Measurements from ENCODE around the gene PCBP2.

PCBP2 gene

DNA sequence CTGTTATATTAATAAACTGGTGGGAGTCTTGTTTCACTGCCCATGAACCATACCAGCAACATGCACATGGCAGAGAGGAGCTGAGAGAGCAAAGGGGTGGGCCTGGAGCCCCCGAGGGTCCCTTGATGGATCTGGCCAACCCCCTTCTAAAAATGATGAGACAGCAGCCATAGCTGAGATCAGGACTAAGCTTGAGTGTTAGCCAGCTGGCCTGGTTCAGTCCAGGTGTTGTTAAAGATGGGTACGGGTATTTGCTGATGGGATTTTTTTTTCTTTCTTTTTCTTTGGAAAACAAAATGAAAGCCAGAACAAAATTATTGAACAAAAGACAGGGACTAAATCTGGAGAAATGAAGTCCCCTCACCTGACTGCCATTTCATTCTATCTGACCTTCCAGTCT lies 16.0 kb downstream of the PCBP2 start:
- no peak overlapping the region for H3K18ac ChIP-seq (ENCODE audit: low read length)
- H3K56ac ChIP-seq (ENCODE audit: low read length): no peak overlapping the region
- no peak overlapping the region for H3K23ac ChIP-seq (ENCODE audit: low read length)
- no peak overlapping the region for H2BK15ac ChIP-seq (replicated peaks; ENCODE audit: low read depth)
- no peak overlapping the region for H3K9ac ChIP-seq (ENCODE audit: low read length)
- H3K4me1 ChIP-seq (ENCODE audit: control insufficient read depth, low read depth, low read length): peaks cover 2% of the 10 kb centered on the region
- H3K4me2 ChIP-seq (ENCODE audit: low read length): no peak overlapping the region
- no peak overlapping the region for H2AK5ac ChIP-seq (ENCODE audit: low read length)
- WGBS (ENCODE audit: extremely low coverage, insufficient coverage, low lambda C conversion rate): no CpG with 5 or more reads among the region's 2 CpGs
- peaks cover 40% of the 10 kb centered on the region for H3K79me2 ChIP-seq (ENCODE audit: control insufficient read depth, insufficient read depth, low read length)
- H4K8ac ChIP-seq (ENCODE audit: low read depth, low read length): no peak overlapping the region
- no peak overlapping the region for H3K4ac ChIP-seq (ENCODE audit: low read depth, low read length)
- H3K79me1 ChIP-seq (ENCODE audit: low read length): peaks cover 33% of the 10 kb centered on the region
- H2BK5ac ChIP-seq (ENCODE audit: low read length): no peak overlapping the region
- peaks cover 55% of the 10 kb centered on the region for H3K36me3 ChIP-seq (ENCODE audit: control insufficient read depth, insufficient read depth, low read length)
- H2BK120ac ChIP-seq (ENCODE audit: low read depth, low read length): no peak overlapping the region
- DNase-seq: no peak
- H3K27me3 ChIP-seq (ENCODE audit: insufficient read depth, low read length, poor library complexity): no peaks in the 10 kb centered on the region
- no peak overlapping the region for H3K4me3 ChIP-seq (ENCODE audit: low read length)
- H4K5ac ChIP-seq (ENCODE audit: low read length): no peak overlapping the region
- no peak overlapping the region for H3K27ac ChIP-seq (ENCODE audit: low read depth, low read length)

DNA sequence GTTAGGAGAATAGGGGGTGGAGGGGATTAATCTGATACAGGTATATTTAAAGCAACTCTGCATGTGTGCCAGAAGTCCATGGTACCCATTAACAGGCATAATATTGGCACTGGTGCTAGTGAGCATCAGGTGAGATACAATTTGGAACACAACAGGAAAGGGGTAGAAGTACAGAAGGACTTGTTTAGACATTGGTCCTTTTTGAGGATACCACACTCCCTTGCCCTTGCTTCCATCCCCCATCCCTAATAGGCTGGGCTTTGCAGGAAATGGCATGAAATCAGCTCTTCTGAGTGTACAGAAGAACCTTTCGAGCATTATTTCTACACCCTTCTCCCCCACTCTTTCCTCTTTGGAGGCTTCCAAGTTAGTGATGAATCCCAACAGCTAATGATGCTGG lies 16.4 kb downstream of the PCBP2 start:
- Histone ChIP-seq H3K79me1 (ENCODE audit: low read length) (peaks cover 30% of the 10 kb centered on the region), H3K4ac (ENCODE audit: low read depth, low read length) (no peak overlapping the region), H3K4me3 (ENCODE audit: low read length) (no peak overlapping the region), H3K4me2 (ENCODE audit: low read length) (no peak overlapping the region), H3K79me2 (ENCODE audit: control insufficient read depth, insufficient read depth, low read length) (peaks cover 37% of the 10 kb centered on the region), H3K27me3 (ENCODE audit: insufficient read depth, low read length, poor library complexity) (no peaks in the 10 kb centered on the region), H3K18ac (ENCODE audit: low read length) (no peak overlapping the region), H3K36me3 (ENCODE audit: control insufficient read depth, insufficient read depth, low read length) (peaks cover 52% of the 10 kb centered on the region), H3K4me1 (ENCODE audit: control insufficient read depth, low read depth, low read length) (peaks cover 2% of the 10 kb centered on the region), H2BK15ac (replicated peaks; ENCODE audit: low read depth) (no peak overlapping the region), H3K23ac (ENCODE audit: low read length) (no peak overlapping the region), H2BK5ac (ENCODE audit: low read length) (no peak overlapping the region), H2AK5ac (ENCODE audit: low read length) (no peak overlapping the region), H2BK120ac (ENCODE audit: low read depth, low read length) (no peak overlapping the region), H3K27ac (ENCODE audit: low read depth, low read length) (no peak overlapping the region), H3K56ac (ENCODE audit: low read length) (no peak overlapping the region), H4K5ac (ENCODE audit: low read length) (no peak overlapping the region), H4K8ac (ENCODE audit: low read depth, low read length) (no peak overlapping the region), H3K9ac (ENCODE audit: low read length) (no peak overlapping the region)
- DNase-seq: no peak
- no CpG with 5 or more reads among the region's 1 CpG for WGBS (ENCODE audit: extremely low coverage, insufficient coverage, low lambda C conversion rate)

DNA sequence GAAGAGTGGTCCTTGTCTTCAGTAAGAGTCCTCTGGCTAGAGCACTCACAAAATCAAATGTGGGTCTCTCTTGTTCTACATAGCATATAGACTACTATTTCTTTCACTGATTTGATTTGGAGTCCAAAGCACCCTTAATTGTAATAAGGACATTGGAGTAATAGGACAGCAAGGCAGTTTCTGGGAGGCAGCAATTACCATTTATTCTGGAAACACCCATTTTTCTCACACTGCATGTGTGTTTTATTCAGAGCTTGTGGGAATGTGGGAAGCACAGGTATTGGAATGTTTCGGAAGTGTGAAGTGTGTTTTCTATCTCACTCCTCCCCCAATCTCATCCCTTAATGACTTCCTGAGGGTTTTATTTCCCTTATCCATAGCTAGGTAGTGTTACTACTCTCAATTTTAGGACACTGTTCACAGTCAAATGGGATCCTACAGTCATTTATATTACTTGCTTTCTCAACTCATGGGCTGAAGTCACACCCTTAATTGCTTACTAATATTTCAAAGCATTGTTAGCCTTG lies 20.2 kb downstream of the PCBP2 start:
- DNase-seq: no peak
- Histone ChIP-seq H3K79me2 (ENCODE audit: control insufficient read depth, insufficient read depth, low read length) (peaks cover 18% of the 10 kb centered on the region), H2BK120ac (ENCODE audit: low read depth, low read length) (no peak overlapping the region), H3K4ac (ENCODE audit: low read depth, low read length) (no peak overlapping the region), H4K8ac (ENCODE audit: low read depth, low read length) (no peak overlapping the region), H3K4me1 (ENCODE audit: control insufficient read depth, low read depth, low read length) (no peaks in the 10 kb centered on the region), H2BK15ac (replicated peaks; ENCODE audit: low read depth) (no peak overlapping the region), H3K79me1 (ENCODE audit: low read length) (peaks cover 22% of the 10 kb centered on the region), H3K23ac (ENCODE audit: low read length) (no peak overlapping the region), H2BK5ac (ENCODE audit: low read length) (no peak overlapping the region), H3K18ac (ENCODE audit: low read length) (no peak overlapping the region), H2AK5ac (ENCODE audit: low read length) (no peak overlapping the region), H4K5ac (ENCODE audit: low read length) (no peak overlapping the region), H3K4me3 (ENCODE audit: low read length) (no peak overlapping the region), H3K27ac (ENCODE audit: low read depth, low read length) (no peak overlapping the region), H3K56ac (ENCODE audit: low read length) (no peak overlapping the region), H3K27me3 (ENCODE audit: insufficient read depth, low read length, poor library complexity) (no peaks in the 10 kb centered on the region), H3K9ac (ENCODE audit: low read length) (no peak overlapping the region), H3K36me3 (ENCODE audit: control insufficient read depth, insufficient read depth, low read length) (peaks cover 36% of the 10 kb centered on the region), H3K4me2 (ENCODE audit: low read length) (no peak overlapping the region)
- no CpG with 5 or more reads among the region's 1 CpG for WGBS (ENCODE audit: extremely low coverage, insufficient coverage, low lambda C conversion rate)

DNA sequence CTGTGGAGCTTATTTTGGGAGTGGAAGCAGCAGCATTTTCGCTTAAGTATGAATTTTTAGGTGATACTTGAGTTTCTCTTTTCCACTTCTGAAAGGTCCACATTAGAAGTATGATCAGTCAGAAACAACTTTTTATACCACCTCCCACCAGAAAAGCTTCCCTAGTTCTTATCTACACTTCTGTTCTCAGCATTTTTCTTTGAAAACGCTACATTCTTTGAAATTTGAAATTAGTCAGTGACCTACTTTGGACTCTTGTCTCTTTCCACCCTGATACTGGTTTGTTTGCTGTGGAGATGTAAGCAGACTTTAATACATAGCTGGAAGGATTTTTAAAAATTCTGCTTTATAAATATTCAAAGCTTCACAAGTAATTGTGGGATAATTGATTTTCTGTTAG lies 22.2 kb downstream of the PCBP2 start:
- H4K5ac ChIP-seq (ENCODE audit: low read length): no peak overlapping the region
- H2BK15ac ChIP-seq (replicated peaks; ENCODE audit: low read depth): no peak overlapping the region
- WGBS (ENCODE audit: extremely low coverage, insufficient coverage, low lambda C conversion rate): no CpG with 5 or more reads among the region's 2 CpGs
- H3K4ac ChIP-seq (ENCODE audit: low read depth, low read length): no peak overlapping the region
- no peaks in the 10 kb centered on the region for H3K4me1 ChIP-seq (ENCODE audit: control insufficient read depth, low read depth, low read length)
- no peak overlapping the region for H3K9ac ChIP-seq (ENCODE audit: low read length)
- no peak overlapping the region for H3K4me2 ChIP-seq (ENCODE audit: low read length)
- peaks cover 27% of the 10 kb centered on the region for H3K36me3 ChIP-seq (ENCODE audit: control insufficient read depth, insufficient read depth, low read length)
- no peak overlapping the region for H3K27ac ChIP-seq (ENCODE audit: low read depth, low read length)
- no peak overlapping the region for H3K18ac ChIP-seq (ENCODE audit: low read length)
- no peak for DNase-seq
- H3K56ac ChIP-seq (ENCODE audit: low read length): no peak overlapping the region
- H3K79me1 ChIP-seq (ENCODE audit: low read length): peaks cover 18% of the 10 kb centered on the region
- H2BK5ac ChIP-seq (ENCODE audit: low read length): no peak overlapping the region
- H4K8ac ChIP-seq (ENCODE audit: low read depth, low read length): no peak overlapping the region
- H3K27me3 ChIP-seq (ENCODE audit: insufficient read depth, low read length, poor library complexity): no peaks in the 10 kb centered on the region
- H3K4me3 ChIP-seq (ENCODE audit: low read length): no peak overlapping the region
- H3K23ac ChIP-seq (ENCODE audit: low read length): no peak overlapping the region
- H2AK5ac ChIP-seq (ENCODE audit: low read length): no peak overlapping the region
- H2BK120ac ChIP-seq (ENCODE audit: low read depth, low read length): no peak overlapping the region
- H3K79me2 ChIP-seq (ENCODE audit: control insufficient read depth, insufficient read depth, low read length): peaks cover 14% of the 10 kb centered on the region

DNA sequence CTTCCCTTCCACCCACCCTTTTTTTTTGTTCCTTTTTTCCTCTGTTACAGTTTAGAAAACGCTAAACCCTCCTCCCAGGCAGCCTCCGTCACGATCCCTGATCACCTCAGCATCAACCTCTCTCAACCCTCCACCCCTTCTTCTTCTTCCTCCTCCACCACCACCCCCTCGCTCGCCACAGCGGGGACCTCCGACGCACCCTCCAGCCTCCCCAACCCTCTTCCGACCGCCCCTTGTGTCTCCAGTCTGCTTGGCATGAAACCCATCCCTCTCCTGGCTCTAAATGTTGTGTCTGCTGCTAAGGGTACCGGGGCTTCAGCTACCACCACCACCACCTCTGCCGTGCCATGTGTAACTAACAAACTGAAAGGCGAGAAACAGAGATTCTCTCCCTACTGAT lies 22.9 kb downstream of the PCBP2 start:
- H2BK5ac ChIP-seq (ENCODE audit: low read length): no peak overlapping the region
- H3K56ac ChIP-seq (ENCODE audit: low read length): no peak overlapping the region
- H3K27me3 ChIP-seq (ENCODE audit: insufficient read depth, low read length, poor library complexity): no peaks in the 10 kb centered on the region
- H3K4ac ChIP-seq (ENCODE audit: low read depth, low read length): no peak overlapping the region
- H3K23ac ChIP-seq (ENCODE audit: low read length): no peak overlapping the region
- H3K36me3 ChIP-seq (ENCODE audit: control insufficient read depth, insufficient read depth, low read length): peaks cover 30% of the 10 kb centered on the region
- peaks cover 19% of the 10 kb centered on the region for H3K79me1 ChIP-seq (ENCODE audit: low read length)
- H2BK15ac ChIP-seq (replicated peaks; ENCODE audit: low read depth): no peak overlapping the region
- H3K4me3 ChIP-seq (ENCODE audit: low read length): no peak overlapping the region
- H3K79me2 ChIP-seq (ENCODE audit: control insufficient read depth, insufficient read depth, low read length): peaks cover 14% of the 10 kb centered on the region
- H2BK120ac ChIP-seq (ENCODE audit: low read depth, low read length): no peak overlapping the region
- no peak overlapping the region for H4K8ac ChIP-seq (ENCODE audit: low read depth, low read length)
- no peak for DNase-seq
- H3K18ac ChIP-seq (ENCODE audit: low read length): no peak overlapping the region
- no peak overlapping the region for H4K5ac ChIP-seq (ENCODE audit: low read length)
- no peak overlapping the region for H3K27ac ChIP-seq (ENCODE audit: low read depth, low read length)
- no peak overlapping the region for H3K9ac ChIP-seq (ENCODE audit: low read length)
- H2AK5ac ChIP-seq (ENCODE audit: low read length): no peak overlapping the region
- no peak overlapping the region for H3K4me2 ChIP-seq (ENCODE audit: low read length)
- WGBS (ENCODE audit: extremely low coverage, insufficient coverage, low lambda C conversion rate): no CpG with 5 or more reads among the region's 13 CpGs
- no peaks in the 10 kb centered on the region for H3K4me1 ChIP-seq (ENCODE audit: control insufficient read depth, low read depth, low read length)

DNA sequence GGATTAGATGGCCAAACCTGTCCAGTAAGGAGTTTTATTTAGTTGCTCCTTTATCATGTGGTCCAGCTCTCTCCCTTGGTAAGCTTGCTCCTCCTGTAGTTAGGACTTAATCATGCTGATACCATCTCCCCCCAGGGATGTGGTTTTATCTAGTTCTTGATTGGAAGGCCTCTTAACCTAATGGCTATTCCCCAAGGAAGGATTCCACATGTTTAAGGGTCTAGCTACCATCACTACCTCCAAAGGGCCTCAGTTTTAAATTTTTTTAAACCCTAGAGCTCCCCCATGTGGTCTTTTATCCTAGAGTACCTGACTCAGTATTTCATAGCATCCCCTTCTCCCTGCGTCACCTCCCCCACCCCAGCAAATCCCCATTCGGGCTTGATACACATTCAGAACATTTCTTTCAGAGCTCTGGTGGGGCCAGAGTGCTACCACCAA lies 24.9 kb downstream of the PCBP2 start:
- Histone ChIP-seq H4K8ac (ENCODE audit: low read depth, low read length) (no peak overlapping the region), H3K4me1 (ENCODE audit: control insufficient read depth, low read depth, low read length) (no peaks in the 10 kb centered on the region), H3K79me2 (ENCODE audit: control insufficient read depth, insufficient read depth, low read length) (peaks cover 9% of the 10 kb centered on the region), H2BK5ac (ENCODE audit: low read length) (no peak overlapping the region), H3K4me3 (ENCODE audit: low read length) (no peak overlapping the region), H3K9ac (ENCODE audit: low read length) (no peak overlapping the region), H2BK120ac (ENCODE audit: low read depth, low read length) (no peak overlapping the region), H3K79me1 (ENCODE audit: low read length) (peaks cover 17% of the 10 kb centered on the region), H3K23ac (ENCODE audit: low read length) (no peak overlapping the region), H3K36me3 (ENCODE audit: control insufficient read depth, insufficient read depth, low read length) (peaks cover 28% of the 10 kb centered on the region), H3K18ac (ENCODE audit: low read length) (no peak overlapping the region), H2BK15ac (replicated peaks; ENCODE audit: low read depth) (no peak overlapping the region), H3K4ac (ENCODE audit: low read depth, low read length) (no peak overlapping the region), H4K5ac (ENCODE audit: low read length) (no peak overlapping the region), H2AK5ac (ENCODE audit: low read length) (no peak overlapping the region), H3K56ac (ENCODE audit: low read length) (no peak overlapping the region), H3K4me2 (ENCODE audit: low read length) (no peak overlapping the region), H3K27me3 (ENCODE audit: insufficient read depth, low read length, poor library complexity) (no peaks in the 10 kb centered on the region), H3K27ac (ENCODE audit: low read depth, low read length) (no peak overlapping the region)
- peak; percentile 85 for DNase-seq
- WGBS (ENCODE audit: extremely low coverage, insufficient coverage, low lambda C conversion rate): no CpG with 5 or more reads among the region's 2 CpGs

Measured in mesendoderm (in vitro differentiated cells).